Measurements from ENCODE around the gene CCL22.

CCL22 gene

DNA sequence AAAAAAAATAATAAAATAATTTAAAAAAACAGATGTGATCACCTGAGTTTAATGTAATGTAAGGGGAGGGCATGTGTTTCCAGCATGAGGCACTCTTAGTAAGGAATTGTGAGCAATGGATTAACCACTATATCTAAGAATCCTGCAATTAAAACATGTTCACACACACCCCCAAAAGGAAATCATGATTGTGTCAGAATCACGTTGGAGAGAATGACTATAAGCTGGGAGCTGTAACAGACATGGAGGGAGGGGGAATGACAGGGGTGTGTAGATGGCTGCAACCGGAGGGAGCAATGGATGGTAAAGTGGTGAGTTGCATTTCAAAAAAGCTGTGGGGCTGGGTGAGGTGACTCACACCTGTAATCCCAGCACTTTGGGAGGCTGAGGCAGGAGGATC lies 13.6 kb upstream of the CCL22 start:
- H3K4me1 ChIP-seq (ENCODE audit: insufficient read depth, low read length): no peaks in the 10 kb centered on the region
- no peaks in the 10 kb centered on the region for H3K36me3 ChIP-seq (ENCODE audit: insufficient read depth, low read length)
- no peak overlapping the region for H3K27ac ChIP-seq (ENCODE audit: low read length)
- no peak overlapping the region for H3K4me2 ChIP-seq (ENCODE audit: insufficient read depth, low read length)
- peaks cover 30% of the 10 kb centered on the region for H3K27me3 ChIP-seq (ENCODE audit: insufficient read depth, low read length, poor library complexity)
- no peak for ATAC-seq (ENCODE audit: insufficient read depth, low read depth)
- no peak overlapping the region for H3K9ac ChIP-seq (ENCODE audit: low read depth, low read length)
- no peak overlapping the region for H2AFZ ChIP-seq (ENCODE audit: low read depth, low read length)
- no peak for DNase-seq
- no peak for TF ChIP-seq EZH2 (IDR thresholded peaks at IDR 0.05; ENCODE audit: borderline replicate concordance, low read depth, low read length, severe bottlenecking)
- TF ChIP-seq, protein P1, sequence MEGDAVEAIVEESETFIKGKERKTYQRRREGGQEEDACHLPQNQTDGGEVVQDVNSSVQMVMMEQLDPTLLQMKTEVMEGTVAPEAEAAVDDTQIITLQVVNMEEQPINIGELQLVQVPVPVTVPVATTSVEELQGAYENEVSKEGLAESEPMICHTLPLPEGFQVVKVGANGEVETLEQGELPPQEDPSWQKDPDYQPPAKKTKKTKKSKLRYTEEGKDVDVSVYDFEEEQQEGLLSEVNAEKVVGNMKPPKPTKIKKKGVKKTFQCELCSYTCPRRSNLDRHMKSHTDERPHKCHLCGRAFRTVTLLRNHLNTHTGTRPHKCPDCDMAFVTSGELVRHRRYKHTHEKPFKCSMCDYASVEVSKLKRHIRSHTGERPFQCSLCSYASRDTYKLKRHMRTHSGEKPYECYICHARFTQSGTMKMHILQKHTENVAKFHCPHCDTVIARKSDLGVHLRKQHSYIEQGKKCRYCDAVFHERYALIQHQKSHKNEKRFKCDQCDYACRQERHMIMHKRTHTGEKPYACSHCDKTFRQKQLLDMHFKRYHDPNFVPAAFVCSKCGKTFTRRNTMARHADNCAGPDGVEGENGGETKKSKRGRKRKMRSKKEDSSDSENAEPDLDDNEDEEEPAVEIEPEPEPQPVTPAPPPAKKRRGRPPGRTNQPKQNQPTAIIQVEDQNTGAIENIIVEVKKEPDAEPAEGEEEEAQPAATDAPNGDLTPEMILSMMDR (IDR thresholded peaks at IDR 0.05; ENCODE audit: borderline replicate concordance, extremely low read depth, low read length, poor library complexity, severe bottlenecking): no peak
- H3K9me3 ChIP-seq (ENCODE audit: insufficient read depth, low read length, severe bottlenecking): no peaks in the 10 kb centered on the region
- H3K79me2 ChIP-seq (ENCODE audit: insufficient read depth, low read length): no peaks in the 10 kb centered on the region
- no peak overlapping the region for H3K4me3 ChIP-seq (ENCODE audit: low read depth in 1 of 2, low read length in 2 of 2)
- H4K20me1 ChIP-seq (ENCODE audit: insufficient read depth, low read length): no peaks in the 10 kb centered on the region

DNA sequence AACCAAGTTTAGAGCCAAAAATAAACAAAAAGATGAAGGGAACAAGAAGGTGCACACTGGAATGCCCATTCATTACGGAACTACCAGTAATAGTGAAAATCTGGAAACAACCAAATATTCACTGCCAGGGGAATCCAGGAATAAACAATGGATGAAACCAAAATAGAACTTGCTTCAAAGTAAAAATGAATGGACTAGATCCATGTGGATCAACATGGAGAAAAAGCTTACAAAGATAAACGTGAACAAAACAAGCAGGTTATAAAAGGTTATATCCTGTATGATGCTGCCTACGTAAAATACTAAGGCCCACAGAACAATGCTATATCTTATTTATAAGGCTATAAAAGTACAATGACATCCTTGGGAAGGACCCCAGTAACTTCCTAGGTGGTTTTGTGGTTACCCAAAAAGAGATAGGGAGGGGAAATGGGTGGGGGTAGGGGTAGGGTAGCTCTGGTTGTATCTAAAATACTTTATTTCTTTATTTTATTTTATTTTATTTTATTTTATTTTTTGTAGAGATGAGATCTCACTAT lies 12.8 kb upstream of the CCL22 start:
- DNase-seq (no peak), ATAC-seq (ENCODE audit: insufficient read depth, low read depth) (no peak)
- no peaks in the 10 kb centered on the region for H3K9me3 ChIP-seq (ENCODE audit: insufficient read depth, low read length, severe bottlenecking)
- no peak overlapping the region for H3K27ac ChIP-seq (ENCODE audit: low read length)
- no peaks in the 10 kb centered on the region for H3K4me1 ChIP-seq (ENCODE audit: insufficient read depth, low read length)
- no peak overlapping the region for H2AFZ ChIP-seq (ENCODE audit: low read depth, low read length)
- TF ChIP-seq, protein P1 (IDR thresholded peaks at IDR 0.05; ENCODE audit: borderline replicate concordance, extremely low read depth, low read length, poor library complexity, severe bottlenecking): no peak
- TF ChIP-seq EZH2 (IDR thresholded peaks at IDR 0.05; ENCODE audit: borderline replicate concordance, low read depth, low read length, severe bottlenecking): no peak
- H4K20me1 ChIP-seq (ENCODE audit: insufficient read depth, low read length): no peaks in the 10 kb centered on the region
- H3K36me3 ChIP-seq (ENCODE audit: insufficient read depth, low read length): no peaks in the 10 kb centered on the region
- no peak overlapping the region for H3K9ac ChIP-seq (ENCODE audit: low read depth, low read length)
- H3K4me3 ChIP-seq (ENCODE audit: low read depth in 1 of 2, low read length in 2 of 2): no peak overlapping the region
- peaks cover 29% of the 10 kb centered on the region for H3K27me3 ChIP-seq (ENCODE audit: insufficient read depth, low read length, poor library complexity)
- H3K79me2 ChIP-seq (ENCODE audit: insufficient read depth, low read length): no peaks in the 10 kb centered on the region
- no peak overlapping the region for H3K4me2 ChIP-seq (ENCODE audit: insufficient read depth, low read length)

DNA sequence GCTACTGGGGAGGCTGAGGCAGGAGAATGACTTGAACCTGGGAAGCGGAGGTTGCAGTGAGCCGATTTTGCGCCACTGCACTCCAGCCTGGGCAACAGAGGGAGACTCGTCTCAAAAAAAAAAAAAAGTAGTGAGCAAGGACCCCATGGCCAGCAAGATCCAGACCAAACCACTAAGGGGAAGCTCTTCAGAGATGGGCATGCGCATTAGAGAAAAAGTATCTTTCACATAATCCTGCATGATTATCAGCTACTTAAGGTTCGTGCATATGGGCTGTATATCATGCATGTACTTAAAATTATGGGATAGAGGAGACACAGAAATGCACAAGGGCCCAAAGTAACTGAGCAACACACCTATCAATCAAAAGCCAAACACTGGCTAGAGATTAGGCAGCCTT lies 10.7 kb upstream of the CCL22 start:
- Histone ChIP-seq H3K4me2 (ENCODE audit: insufficient read depth, low read length) (no peak overlapping the region), H4K20me1 (ENCODE audit: insufficient read depth, low read length) (no peaks in the 10 kb centered on the region), H3K4me1 (ENCODE audit: insufficient read depth, low read length) (no peaks in the 10 kb centered on the region), H3K9me3 (ENCODE audit: insufficient read depth, low read length, severe bottlenecking) (no peaks in the 10 kb centered on the region), H2AFZ (ENCODE audit: low read depth, low read length) (no peak overlapping the region), H3K36me3 (ENCODE audit: insufficient read depth, low read length) (no peaks in the 10 kb centered on the region), H3K4me3 (ENCODE audit: low read depth in 1 of 2, low read length in 2 of 2) (no peak overlapping the region), H3K9ac (ENCODE audit: low read depth, low read length) (no peak overlapping the region), H3K27ac (ENCODE audit: low read length) (no peak overlapping the region), H3K27me3 (ENCODE audit: insufficient read depth, low read length, poor library complexity) (peaks cover 24% of the 10 kb centered on the region), H3K79me2 (ENCODE audit: insufficient read depth, low read length) (no peaks in the 10 kb centered on the region)
- DNase-seq (no peak), ATAC-seq (ENCODE audit: insufficient read depth, low read depth) (no peak)
- TF ChIP-seq, protein P1 (IDR thresholded peaks at IDR 0.05; ENCODE audit: borderline replicate concordance, extremely low read depth, low read length, poor library complexity, severe bottlenecking): no peak
- TF ChIP-seq EZH2 (IDR thresholded peaks at IDR 0.05; ENCODE audit: borderline replicate concordance, low read depth, low read length, severe bottlenecking): no peak

DNA sequence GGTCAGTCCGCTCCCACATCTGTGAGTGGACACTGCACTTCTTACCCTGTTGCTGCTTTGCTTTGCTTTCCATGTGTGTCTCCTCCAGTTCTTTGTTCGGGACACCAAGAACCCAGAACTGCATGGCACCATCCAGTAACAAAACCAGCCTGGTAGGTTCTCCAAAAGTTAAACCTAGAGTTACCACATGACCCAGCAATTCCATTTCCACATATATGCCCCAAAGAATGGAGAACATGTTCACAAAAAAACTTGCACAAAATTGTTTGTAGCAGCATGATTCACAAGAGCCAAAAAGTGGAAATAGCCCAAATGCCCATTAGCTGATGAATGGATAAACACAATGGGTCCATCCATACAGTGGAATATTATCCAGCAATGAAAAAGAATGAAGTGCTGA lies 10.3 kb upstream of the CCL22 start:
- ATAC-seq (ENCODE audit: insufficient read depth, low read depth): no peak
- Histone ChIP-seq H3K4me3 (ENCODE audit: low read depth in 1 of 2, low read length in 2 of 2) (no peak overlapping the region), H3K36me3 (ENCODE audit: insufficient read depth, low read length) (no peaks in the 10 kb centered on the region), H2AFZ (ENCODE audit: low read depth, low read length) (no peak overlapping the region), H3K4me1 (ENCODE audit: insufficient read depth, low read length) (no peaks in the 10 kb centered on the region), H4K20me1 (ENCODE audit: insufficient read depth, low read length) (no peaks in the 10 kb centered on the region), H3K27ac (ENCODE audit: low read length) (no peak overlapping the region), H3K27me3 (ENCODE audit: insufficient read depth, low read length, poor library complexity) (peaks cover 24% of the 10 kb centered on the region), H3K4me2 (ENCODE audit: insufficient read depth, low read length) (no peak overlapping the region), H3K9ac (ENCODE audit: low read depth, low read length) (no peak overlapping the region), H3K79me2 (ENCODE audit: insufficient read depth, low read length) (no peaks in the 10 kb centered on the region), H3K9me3 (ENCODE audit: insufficient read depth, low read length, severe bottlenecking) (no peaks in the 10 kb centered on the region)
- TF ChIP-seq EZH2 (IDR thresholded peaks at IDR 0.05; ENCODE audit: borderline replicate concordance, low read depth, low read length, severe bottlenecking): no peak
- TF ChIP-seq, protein P1 (IDR thresholded peaks at IDR 0.05; ENCODE audit: borderline replicate concordance, extremely low read depth, low read length, poor library complexity, severe bottlenecking): no peak
- no peak for DNase-seq
